ENCODE data around the gene ARL14. TPM values are rescaled to one million over a fixed set of nuclear protein-coding genes. Genes with fewer than 3 reads are reported as not detected.

ARL14 gene
- total RNA-seq, 3 donors from 2014 or later, result not detected

GRCh38 chr3:160649596-160649995 lies 27.4 kb upstream of the ARL14 start:
- no peak for TF ChIP-seq POLR2AphosphoS5 (IDR thresholded peaks at IDR 0.05)
- TF ChIP-seq CTCF (IDR thresholded peaks at IDR 0.05), result no peak
- no peaks in the 10 kb centered on the region for H3K4me1 ChIP-seq
- H3K4me3 ChIP-seq, result no peak overlapping the region
- no peaks in the 10 kb centered on the region for H3K9me3 ChIP-seq
- intact Hi-C loops (cut with DNase I; ENCODE audit: low total_unique reads), result no loop called here
- H3K36me3 ChIP-seq, result no peaks in the 10 kb centered on the region
- H3K27me3 ChIP-seq, result no peaks in the 10 kb centered on the region
- H3K27ac ChIP-seq, result no peak overlapping the region
- no peak for DNase-seq (ENCODE audit: low spot score in 2 of 2)

- DNase-seq (ENCODE audit: low spot score in 2 of 2), result no peak
- Histone ChIP-seq H3K4me3 (no peak overlapping the region), H3K27ac (no peak overlapping the region), H3K4me1 (no peaks in the 10 kb centered on the region), H3K36me3 (no peaks in the 10 kb centered on the region), H3K27me3 (no peaks in the 10 kb centered on the region), H3K9me3 (peaks cover 0 to 6% of the 10 kb centered on the region in 2 donors)
- intact Hi-C loops (cut with DNase I; ENCODE audit: low total_unique reads), result no loop called here
- no peak for TF ChIP-seq CTCF (IDR thresholded peaks at IDR 0.05)
- no peak for TF ChIP-seq POLR2A (IDR thresholded peaks at IDR 0.05)
- no peak for TF ChIP-seq POLR2AphosphoS5 (IDR thresholded peaks at IDR 0.05)
Measured at GRCh38 chr3:160653512-160653911, 23.4 kb upstream of the ARL14 start.

GRCh38 chr3:160660902-160661301 lies 16.1 kb upstream of the ARL14 start:
- no peak for DNase-seq (ENCODE audit: low spot score in 2 of 2)
- Histone ChIP-seq H3K4me3 (no peak overlapping the region), H3K4me1 (no peaks in the 10 kb centered on the region), H3K36me3 (no peaks in the 10 kb centered on the region), H3K27me3 (no peaks in the 10 kb centered on the region), H3K9me3 (peaks cover 0 to 6% of the 10 kb centered on the region in 2 donors), H3K27ac (no peak overlapping the region)
- intact Hi-C loops (cut with DNase I; ENCODE audit: low total_unique reads), result loop anchor here (2.0 kb wide), 1 partner anchor 20 kb away; no protein-coding TSS in a partner anchor
- TF ChIP-seq POLR2A (IDR thresholded peaks at IDR 0.05) (no peak), POLR2AphosphoS5 (IDR thresholded peaks at IDR 0.05) (no peak), CTCF (IDR thresholded peaks at IDR 0.05) (no peak)

GRCh38 chr3:160661660-160662059 lies 15.3 kb upstream of the ARL14 start:
- no peak for DNase-seq (ENCODE audit: low spot score in 2 of 2)
- TF ChIP-seq POLR2A (IDR thresholded peaks at IDR 0.05), result no peak
- TF ChIP-seq POLR2AphosphoS5 (IDR thresholded peaks at IDR 0.05), result no peak
- TF ChIP-seq CTCF (IDR thresholded peaks at IDR 0.05), result no peak
- intact Hi-C loops (cut with DNase I; ENCODE audit: low total_unique reads), result loop anchor here (2.0 kb wide), 1 partner anchor 21 kb away; no protein-coding TSS in a partner anchor
- peaks cover 0 to 6% of the 10 kb centered on the region in 2 donors for H3K9me3 ChIP-seq
- no peak overlapping the region for H3K27ac ChIP-seq
- H3K4me3 ChIP-seq, result no peak overlapping the region
- no peaks in the 10 kb centered on the region for H3K36me3 ChIP-seq
- no peaks in the 10 kb centered on the region for H3K27me3 ChIP-seq
- no peaks in the 10 kb centered on the region for H3K4me1 ChIP-seq

- DNase-seq (ENCODE audit: low spot score in 2 of 2), result no peak
- Histone ChIP-seq H3K27ac (no peak overlapping the region), H3K36me3 (no peaks in the 10 kb centered on the region), H3K4me3 (no peak overlapping the region), H3K4me1 (no peaks in the 10 kb centered on the region), H3K27me3 (no peaks in the 10 kb centered on the region), H3K9me3 (no peaks in the 10 kb centered on the region)
- no peak for TF ChIP-seq CTCF (IDR thresholded peaks at IDR 0.05)
- no peak for TF ChIP-seq POLR2A (IDR thresholded peaks at IDR 0.05)
- no peak for TF ChIP-seq POLR2AphosphoS5 (IDR thresholded peaks at IDR 0.05)
- intact Hi-C loops (cut with DNase I; ENCODE audit: low total_unique reads), result no loop called here
Measured at GRCh38 chr3:160665231-160665630, 11.7 kb upstream of the ARL14 start.
